K562 (cell line): ENCODE results near the gene MAST3. TPM values are rescaled to one million over a fixed set of nuclear protein-coding genes. Genes with fewer than 3 reads are reported as not detected.

Experiments
- CBX2 ChIP-seq: fragments of 200-600 bp; sonication (generic); IDR thresholded peaks from one replicate; pipeline ENCODE4 v1.6.1; 2012; ENCODE audit warnings: mild to moderate bottlenecking, low read length, inconsistent platforms; ENCODE audit not compliant: insufficient read depth, poor library complexity, severe bottlenecking
- CSDE1 ChIP-seq, 2 experiments: fragments of 450-650 bp; IDR thresholded peaks; 2 replicates each; pipeline ENCODE4 v1.6.1; 2016; ENCODE audit warnings: mild to moderate bottlenecking in 1 of 2
- DDX20 ChIP-seq: fragments of 450-650 bp; IDR thresholded peaks from 2 replicates; pipeline ENCODE4 v1.6.1; 2016; ENCODE audit warnings: missing genetic modification characterization, low read depth, mild to moderate bottlenecking, missing compliant biosample characterization, moderate library complexity
- DIDO1 ChIP-seq: fragments of 450-650 bp; IDR thresholded peaks from 2 replicates; pipeline ENCODE4 v1.6.1; 2016; ENCODE audit warnings: low read depth, missing biosample characterization, missing genetic modification characterization
- E2F5 ChIP-seq: sonication (generic); formaldehyde crosslinking; IDR thresholded peaks from 2 replicates; pipeline ENCODE4 v1.8.0; 2022; ENCODE audit warnings: mild to moderate bottlenecking, missing genetic modification reagents
- ELK1 ChIP-seq: sonication (generic); formaldehyde crosslinking; IDR thresholded peaks from 2 replicates; pipeline ENCODE4 v1.8.1; 2022; ENCODE audit warnings: missing genetic modification reagents
- ETV5 ChIP-seq: sonication (generic); formaldehyde crosslinking; IDR thresholded peaks from 2 replicates; pipeline ENCODE4 v1.4.0; 2020; ENCODE audit warnings: low read depth, mild to moderate bottlenecking, missing genetic modification reagents
- JUN ChIP-seq, 2 experiments: sonication (generic) in 1 of 2; formaldehyde crosslinking in 1 of 2; IDR thresholded peaks; 2 replicates each; pipeline versions ENCODE4 v1.6.1 to v1.8.0; 2012 to 2022; ENCODE audit warnings: borderline replicate concordance in 2 of 2, mild to moderate bottlenecking in 2 of 2, improper control_type of control experiment in 1 of 2, low read depth in 1 of 2, low read length in 1 of 2, missing genetic modification reagents in 1 of 2
- KDM2B ChIP-seq: fragments of 250-450 bp; sonication (Bioruptor Pico); IDR thresholded peaks from 2 replicates; pipeline ENCODE4 v1.8.0; 2021; ENCODE audit warnings: mild to moderate bottlenecking, moderate library complexity
- KLF10 ChIP-seq: fragments of 250-450 bp; sonication (Bioruptor Pico); IDR thresholded peaks from 2 replicates; pipeline ENCODE4 v1.6.1; 2021; ENCODE audit warnings: matching md5 sums
- MAFK ChIP-seq: IDR thresholded peaks from 2 replicates; pipeline ENCODE4 v1.6.1; 2011; ENCODE audit warnings: low read length, improper control_type of control experiment
- NRF1 ChIP-seq, 2 experiments: fragments of 450-650 bp; IDR thresholded peaks in 1 of 2; conservative IDR thresholded peaks in 1 of 2; 2 replicates each; pipeline ENCODE4 v1.6.1; 2014; ENCODE audit warnings: mild to moderate bottlenecking in 2 of 2
- PBX2 ChIP-seq, 2 experiments: IDR thresholded peaks in 1 of 2; conservative IDR thresholded peaks in 1 of 2; 2 replicates each; pipeline ENCODE4 v1.6.1; 2016; ENCODE audit warnings: low read depth in 2 of 2, mild to moderate bottlenecking in 1 of 2, missing compliant biosample characterization in 1 of 2, missing genetic modification characterization in 1 of 2, moderate library complexity in 1 of 2
- RCOR1 ChIP-seq, 2 experiments: IDR thresholded peaks; 2 replicates each; pipeline ENCODE4 v1.6.1; 2012; ENCODE audit warnings: low read depth in 2 of 2, low read length in 2 of 2, borderline replicate concordance in 1 of 2, improper control_type of control experiment in 1 of 2
- SP2 ChIP-seq: IDR thresholded peaks from 2 replicates; pipeline ENCODE4 v1.6.1; 2011; ENCODE audit warnings: mild to moderate bottlenecking, low read depth, low read length, moderate library complexity; ENCODE audit not compliant: poor library complexity, severe bottlenecking; ENCODE audit errors: extremely low read depth
- TCF15 ChIP-seq: fragments of 250-450 bp; sonication (Bioruptor Pico); IDR thresholded peaks from 2 replicates; pipeline ENCODE4 v1.8.0; 2022; ENCODE audit warnings: moderate library complexity, mild to moderate bottlenecking, inconsistent platforms
- ZNF197 ChIP-seq: fragments of 200-800 bp; sonication (Bioruptor generic); IDR thresholded peaks from 2 replicates; pipeline ENCODE4 v1.6.1; 2016; ENCODE audit warnings: low read depth, missing genetic modification characterization, missing compliant biosample characterization
- ZNF3 ChIP-seq: fragments of 250-450 bp; sonication (Bioruptor Pico); IDR thresholded peaks from 2 replicates; pipeline ENCODE4 v1.5.0; 2021; ENCODE audit warnings: mild to moderate bottlenecking, moderate library complexity
- ZNF57 ChIP-seq: fragments of 450-650 bp; formaldehyde crosslinking; IDR thresholded peaks from 2 replicates; pipeline ENCODE4 v1.4.0; 2020; ENCODE audit warnings: mild to moderate bottlenecking, moderate library complexity
- ZNF644 ChIP-seq: fragments of 200-800 bp; sonication (Bioruptor generic); IDR thresholded peaks from 2 replicates; pipeline ENCODE4 v1.6.1; 2016; ENCODE audit warnings: low read depth, missing genetic modification characterization, missing compliant biosample characterization
- polyA plus RNA-seq, 8 experiments: library from polyadenylated mRNA; depleted of rRNA in 4 of 8; stranded (reverse) in 5 of 8; unstranded in 3 of 8; fragments of >200 nt; fragmentation: Nextera tagmentation in 2 of 8; fragmentation: Illumina TruSeq in 1 of 8; extraction: Ambion mirVana in 2 of 8; extraction: Trizol in 1 of 8; gene quantifications; 2 replicates each; pipeline versions ENCODE4 v1.2.1 to v1.2.3, GENCODE V29; 2011 to 2014; ENCODE audit warnings: inconsistent platforms in 1 of 8, missing spikeins in 1 of 8
- total RNA-seq, 7 experiments: library from RNA; depleted of rRNA in 6 of 7; stranded (reverse); fragments of >200 nt in 6 of 7; fragmentation: Illumina TruSeq in 2 of 7; extraction: Trizol in 2 of 7; gene quantifications; 2 replicates each; pipeline versions ENCODE4 v1.2.1 to v1.2.3, GENCODE V29; 2011 to 2021; ENCODE audit warnings: low replicate concordance in 1 of 7

MAST3 gene
- total and polyA plus RNA-seq, 9 of the 15 experiments (the other 6 are each of a cell fraction or from before 2014, with no cell fraction given), result 0.94 to 9.9 (median 2.4) TPM

- TF ChIP-seq E2F5 (0 out of 2 replicates have a peak, but pooled peaks have one; percentile 32), JUN (IDR thresholded peaks at IDR 0.05; ENCODE audit: borderline replicate concordance, low read depth, low read length) (0 out of 2 replicates have a peak, but pooled peaks have one; percentile 40), JUN (CRISPR knock-in tag; IDR thresholded peaks at IDR 0.05; ENCODE audit: borderline replicate concordance) (no peak), ZNF644 (tag) (no peak; the same call in 1 of the 2 replicates), ZNF57 (no peak), KDM2B (no peak), DIDO1 (tag) (no peak), ZNF197 (CRISPR knock-in tag) (no peak), ZNF3 (CRISPR knock-in tag) (no peak), PBX2 (CRISPR knock-in tag; IDR thresholded peaks at IDR 0.05; ENCODE audit: low read depth) (no peak), PBX2 (tag; conservative IDR thresholded peaks at IDR 0.05; ENCODE audit: low read depth) (no peak), ELK1 (CRISPR knock-in tag) (no peak), KLF10 (CRISPR knock-in tag) (no peak), NRF1 (conservative IDR thresholded peaks at IDR 0.05 in 1 of 2, IDR thresholded peaks at IDR 0.05 in 1 of 2) (no peak), DDX20 (tag) (no peak), SP2 (no peak), CBX2 (no peak), TCF15 (no peak), ETV5 (no peak), RCOR1 (IDR thresholded peaks at IDR 0.05; ENCODE audit: borderline replicate concordance in 1 of 2, low read depth in 2 of 2, low read length in 2 of 2) (peak; percentile 39 to 95; a peak in 3 of 4 replicates), MAFK (no peak), CSDE1 (IDR thresholded peaks at IDR 0.05) (no peak)
Observed at GRCh38 chr19:18090545-18091216, 6.9 kb upstream of the MAST3 start (continued).
